ENCODE data around the gene SCML2.

SCML2 gene

DNA sequence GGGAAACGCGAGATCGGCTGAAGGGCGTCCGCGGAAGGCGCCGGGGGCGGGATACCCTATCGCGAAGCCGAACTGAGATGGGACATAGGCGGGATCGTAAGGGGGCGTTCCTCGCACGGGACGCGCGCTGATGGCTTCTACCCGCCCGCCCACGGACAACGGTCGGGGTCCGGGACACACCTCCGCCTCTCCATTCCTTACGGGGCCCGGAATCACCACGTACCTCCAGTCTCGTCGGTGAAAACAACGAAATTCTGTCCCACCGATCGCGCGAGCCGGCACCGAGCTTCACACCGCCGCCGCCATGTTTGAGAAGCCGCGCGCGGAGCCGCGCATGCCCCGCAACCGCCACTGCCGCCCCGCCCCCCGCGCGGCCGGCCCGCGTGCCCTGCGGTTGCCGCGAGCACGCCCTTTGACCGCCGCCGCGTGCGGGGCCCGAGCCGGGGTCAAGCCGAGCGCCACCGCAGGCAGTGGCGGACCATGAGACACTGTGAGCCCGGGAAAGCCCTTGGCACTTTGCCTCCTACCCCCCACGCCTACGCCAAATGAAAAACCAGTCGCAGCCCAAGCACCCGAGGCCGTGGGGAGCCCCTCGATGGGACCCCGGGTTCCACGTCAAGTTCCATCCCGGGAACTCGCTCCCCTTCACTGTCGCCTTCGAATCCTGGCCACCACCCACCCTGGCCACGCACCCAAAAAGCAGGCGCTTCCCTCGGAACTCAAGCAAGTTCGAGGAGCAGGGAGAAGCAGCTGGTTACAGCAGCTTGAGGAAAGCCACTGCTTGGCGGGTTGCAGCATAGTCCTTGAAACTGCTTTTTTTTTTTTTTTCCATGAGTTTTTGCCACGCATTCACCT lies at the start of gene SCML2:
TSS of gene SCML2 (minus strand) at position 320 of the 855 bp plus-strand sequence. CDS start 20,617 bp downstream, outside the sequence.
- peak within 1 kb of the TSS; percentile 53 for H2AFZ ChIP-seq (ENCODE audit: low read length)
- peak within 1 kb of the TSS; percentile 51 for H3K9ac ChIP-seq (ENCODE audit: low read length)
- H3K9me3 ChIP-seq (replicated peaks; ENCODE audit: insufficient read depth, low read length): no peaks in the 10 kb centered on the region
- no peaks in the 10 kb centered on the region for H3K27me3 ChIP-seq (replicated peaks; ENCODE audit: insufficient read depth, low read length)
- H3K4me2 ChIP-seq (ENCODE audit: low read depth, low read length): peak within 1 kb of the TSS; percentile 52; the same call in 1 of the 2 replicates
- no peak for TF ChIP-seq EZH2phosphoT487 (IDR thresholded peaks at IDR 0.05; ENCODE audit: low read length)
- TF ChIP-seq EZH2 (optimal IDR thresholded peaks at IDR 0.05; ENCODE audit: low read depth, low read length): no peak
- TF ChIP-seq, protein P1, sequence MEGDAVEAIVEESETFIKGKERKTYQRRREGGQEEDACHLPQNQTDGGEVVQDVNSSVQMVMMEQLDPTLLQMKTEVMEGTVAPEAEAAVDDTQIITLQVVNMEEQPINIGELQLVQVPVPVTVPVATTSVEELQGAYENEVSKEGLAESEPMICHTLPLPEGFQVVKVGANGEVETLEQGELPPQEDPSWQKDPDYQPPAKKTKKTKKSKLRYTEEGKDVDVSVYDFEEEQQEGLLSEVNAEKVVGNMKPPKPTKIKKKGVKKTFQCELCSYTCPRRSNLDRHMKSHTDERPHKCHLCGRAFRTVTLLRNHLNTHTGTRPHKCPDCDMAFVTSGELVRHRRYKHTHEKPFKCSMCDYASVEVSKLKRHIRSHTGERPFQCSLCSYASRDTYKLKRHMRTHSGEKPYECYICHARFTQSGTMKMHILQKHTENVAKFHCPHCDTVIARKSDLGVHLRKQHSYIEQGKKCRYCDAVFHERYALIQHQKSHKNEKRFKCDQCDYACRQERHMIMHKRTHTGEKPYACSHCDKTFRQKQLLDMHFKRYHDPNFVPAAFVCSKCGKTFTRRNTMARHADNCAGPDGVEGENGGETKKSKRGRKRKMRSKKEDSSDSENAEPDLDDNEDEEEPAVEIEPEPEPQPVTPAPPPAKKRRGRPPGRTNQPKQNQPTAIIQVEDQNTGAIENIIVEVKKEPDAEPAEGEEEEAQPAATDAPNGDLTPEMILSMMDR (IDR thresholded peaks at IDR 0.05; ENCODE audit: low read length): no peak
- H3K27ac ChIP-seq (ENCODE audit: low read length): no peak within 1 kb of the TSS
- no peaks in the 10 kb centered on the region for H3F3A ChIP-seq (ENCODE audit: insufficient read depth, low read length)
- no peaks in the 10 kb centered on the region for H3K36me3 ChIP-seq (replicated peaks; ENCODE audit: insufficient read depth, low read length)
- no peaks in the 10 kb centered on the region for H4K20me1 ChIP-seq (ENCODE audit: insufficient read depth, low read length)
- peak within 1 kb of the TSS; percentile 60 for H3K4me3 ChIP-seq (ENCODE audit: low read length)
- H3K9me2 ChIP-seq (replicated peaks; ENCODE audit: insufficient read depth, low read length): no peaks in the 10 kb centered on the region
- H3K79me2 ChIP-seq (ENCODE audit: low read length): peaks cover 21% of the 10 kb centered on the region
- DNase-seq: peak; percentile 42
- no peaks in the 10 kb centered on the region for H3K4me1 ChIP-seq (ENCODE audit: low read length)

DNA sequence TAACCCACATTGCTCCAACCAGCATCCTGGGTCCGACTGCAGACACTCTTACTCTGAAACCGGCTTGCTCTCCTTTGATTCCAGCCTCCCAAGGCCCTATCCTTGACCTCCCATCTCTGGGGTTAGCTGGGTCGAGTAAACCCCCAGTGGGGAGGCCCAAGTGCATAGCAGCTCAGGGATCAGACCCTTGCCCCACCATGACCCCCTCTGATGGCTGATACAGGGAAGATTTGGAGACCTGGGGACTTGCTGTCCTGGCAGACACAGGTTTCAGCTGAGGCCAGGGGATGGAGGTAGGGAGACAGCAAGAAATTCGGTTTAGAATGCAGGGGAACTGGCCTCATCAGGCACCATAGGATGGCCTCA lies 47.3 kb upstream of the SCML2 start:
- Histone ChIP-seq H3K9me3 (replicated peaks; ENCODE audit: insufficient read depth, low read length) (no peaks in the 10 kb centered on the region), H3K36me3 (replicated peaks; ENCODE audit: insufficient read depth, low read length) (no peaks in the 10 kb centered on the region), H3K4me1 (ENCODE audit: low read length) (no peaks in the 10 kb centered on the region), H2AFZ (ENCODE audit: low read length) (no peak overlapping the region), H3K79me2 (ENCODE audit: low read length) (no peaks in the 10 kb centered on the region), H3K27me3 (replicated peaks; ENCODE audit: insufficient read depth, low read length) (no peaks in the 10 kb centered on the region), H3K4me3 (ENCODE audit: low read length) (no peak overlapping the region), H3K9ac (ENCODE audit: low read length) (no peak overlapping the region), H3K9me2 (replicated peaks; ENCODE audit: insufficient read depth, low read length) (no peaks in the 10 kb centered on the region), H3F3A (ENCODE audit: insufficient read depth, low read length) (no peaks in the 10 kb centered on the region), H3K4me2 (ENCODE audit: low read depth, low read length) (no peak overlapping the region), H3K27ac (ENCODE audit: low read length) (no peak overlapping the region), H4K20me1 (ENCODE audit: insufficient read depth, low read length) (no peaks in the 10 kb centered on the region)
- TF ChIP-seq EZH2 (optimal IDR thresholded peaks at IDR 0.05; ENCODE audit: low read depth, low read length) (no peak), EZH2phosphoT487 (IDR thresholded peaks at IDR 0.05; ENCODE audit: low read length) (no peak)
- TF ChIP-seq, protein P1 (IDR thresholded peaks at IDR 0.05; ENCODE audit: low read length): no peak
- no peak for DNase-seq

DNA sequence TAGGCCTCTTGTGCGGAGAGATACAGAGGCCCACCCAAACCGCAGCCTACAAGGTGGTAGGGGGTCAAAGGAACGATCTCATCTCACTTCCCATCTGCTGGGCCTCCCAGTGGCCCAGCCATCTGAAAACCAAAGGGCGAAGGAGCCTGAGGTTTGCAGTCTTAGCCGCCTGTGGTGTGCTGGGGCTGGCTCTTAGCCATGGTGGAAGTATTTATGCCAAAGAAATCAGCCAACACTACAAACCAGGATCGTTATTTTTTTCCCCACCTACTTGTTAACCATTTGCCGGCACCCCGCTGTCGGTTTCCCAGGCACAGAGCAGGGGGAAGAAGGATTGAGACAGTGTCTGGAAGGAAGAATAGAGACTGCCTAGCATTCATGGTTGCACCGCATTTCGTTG lies 40.0 kb upstream of the SCML2 start:
- H3K36me3 ChIP-seq (replicated peaks; ENCODE audit: insufficient read depth, low read length): no peaks in the 10 kb centered on the region
- TF ChIP-seq, protein P1 (IDR thresholded peaks at IDR 0.05; ENCODE audit: low read length): no peak
- no peak for TF ChIP-seq EZH2 (optimal IDR thresholded peaks at IDR 0.05; ENCODE audit: low read depth, low read length)
- TF ChIP-seq EZH2phosphoT487 (IDR thresholded peaks at IDR 0.05; ENCODE audit: low read length): no peak
- H3K9ac ChIP-seq (ENCODE audit: low read length): no peak overlapping the region
- H3K4me3 ChIP-seq (ENCODE audit: low read length): no peak overlapping the region
- H3K4me1 ChIP-seq (ENCODE audit: low read length): no peaks in the 10 kb centered on the region
- no peaks in the 10 kb centered on the region for H3K27me3 ChIP-seq (replicated peaks; ENCODE audit: insufficient read depth, low read length)
- no peaks in the 10 kb centered on the region for H3F3A ChIP-seq (ENCODE audit: insufficient read depth, low read length)
- no peak for DNase-seq
- no peaks in the 10 kb centered on the region for H4K20me1 ChIP-seq (ENCODE audit: insufficient read depth, low read length)
- H3K27ac ChIP-seq (ENCODE audit: low read length): no peak overlapping the region
- no peak overlapping the region for H3K4me2 ChIP-seq (ENCODE audit: low read depth, low read length)
- no peaks in the 10 kb centered on the region for H3K9me3 ChIP-seq (replicated peaks; ENCODE audit: insufficient read depth, low read length)
- no peak overlapping the region for H2AFZ ChIP-seq (ENCODE audit: low read length)
- H3K9me2 ChIP-seq (replicated peaks; ENCODE audit: insufficient read depth, low read length): no peaks in the 10 kb centered on the region
- no peaks in the 10 kb centered on the region for H3K79me2 ChIP-seq (ENCODE audit: low read length)
